Activated T-helper 17 cell treated with anti-CD3 and anti-CD28 coated beads, Interleukin-2, amount 50 U/mL, for 72 hours (primary cell): ENCODE data around the gene MDM1. TPM values are rescaled to one million over a fixed set of nuclear protein-coding genes. Genes with fewer than 3 reads are reported as not detected.

Experiments used
- ATAC-seq: fragments of 150-1000 bp; cut with Tn5 transposase; replicated peaks from 2 replicates; pipeline ENCODE4 v1.10.0; 2021; ENCODE audit warnings: mild to moderate bottlenecking, moderate library complexity
- H3K27ac Mint-ChIP-seq: one replicate; pipeline ENCODE4 v1.8.0; 2022; ENCODE audit warnings: mixed read lengths
- H3K27me3 Mint-ChIP-seq: one replicate; pipeline ENCODE4 v1.8.0; 2022; ENCODE audit warnings: mixed read lengths
- H3K36me3 Mint-ChIP-seq: one replicate; pipeline ENCODE4 v1.8.0; 2022; ENCODE audit warnings: low read depth, mild to moderate bottlenecking, mixed read lengths
- H3K4me1 Mint-ChIP-seq: one replicate; pipeline ENCODE4 v1.8.0; 2022; ENCODE audit warnings: mixed read lengths
- H3K4me3 Mint-ChIP-seq: one replicate; pipeline ENCODE4 v1.8.0; 2022; ENCODE audit warnings: mild to moderate bottlenecking, mixed read lengths
- H3K9me3 Mint-ChIP-seq: one replicate; pipeline ENCODE4 v1.8.0; 2022; ENCODE audit warnings: mixed read lengths
- total RNA-seq, 2 donors: library from RNA; stranded (reverse); gene quantifications; one replicate each; pipeline ENCODE4 v1.2.3, GENCODE V29; 2022

Gene MDM1
- total RNA-seq, 2 donors from 2014 or later, result 14.2 to 31.5 TPM

DNA sequence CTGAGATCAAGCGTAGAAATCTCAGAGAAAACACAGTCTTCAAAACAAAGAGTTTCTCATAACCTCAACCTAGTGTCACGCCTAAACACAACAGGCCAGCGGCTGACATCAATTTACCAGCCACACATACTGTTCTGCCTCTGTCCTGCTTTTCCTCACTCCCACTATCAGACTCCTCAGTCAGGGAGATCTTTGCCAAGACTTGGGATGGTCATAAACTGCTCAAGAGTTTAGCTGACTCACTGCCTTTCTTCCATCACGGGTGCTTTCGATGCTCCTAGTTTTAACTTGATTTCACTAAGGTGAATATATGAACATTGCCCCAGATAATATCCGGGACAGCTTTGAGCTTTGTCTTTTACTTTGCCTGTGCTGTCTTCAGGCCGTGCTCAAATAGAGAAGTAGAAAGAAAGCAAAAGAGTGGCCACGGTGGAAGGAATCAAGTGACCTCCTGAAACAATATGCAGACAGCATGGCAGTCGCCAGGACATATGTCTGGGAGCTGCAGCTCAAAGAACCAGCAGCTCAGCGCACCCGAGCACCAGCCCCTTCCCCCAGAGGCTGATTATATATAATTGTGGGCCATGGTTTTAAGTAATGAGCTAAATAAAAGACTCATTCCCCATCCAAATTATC, 12.1 kb downstream of the MDM1 start:
- no peak for ATAC-seq
- peaks cover 17% of the 10 kb centered on the region for H3K36me3 Mint-ChIP-seq

DNA sequence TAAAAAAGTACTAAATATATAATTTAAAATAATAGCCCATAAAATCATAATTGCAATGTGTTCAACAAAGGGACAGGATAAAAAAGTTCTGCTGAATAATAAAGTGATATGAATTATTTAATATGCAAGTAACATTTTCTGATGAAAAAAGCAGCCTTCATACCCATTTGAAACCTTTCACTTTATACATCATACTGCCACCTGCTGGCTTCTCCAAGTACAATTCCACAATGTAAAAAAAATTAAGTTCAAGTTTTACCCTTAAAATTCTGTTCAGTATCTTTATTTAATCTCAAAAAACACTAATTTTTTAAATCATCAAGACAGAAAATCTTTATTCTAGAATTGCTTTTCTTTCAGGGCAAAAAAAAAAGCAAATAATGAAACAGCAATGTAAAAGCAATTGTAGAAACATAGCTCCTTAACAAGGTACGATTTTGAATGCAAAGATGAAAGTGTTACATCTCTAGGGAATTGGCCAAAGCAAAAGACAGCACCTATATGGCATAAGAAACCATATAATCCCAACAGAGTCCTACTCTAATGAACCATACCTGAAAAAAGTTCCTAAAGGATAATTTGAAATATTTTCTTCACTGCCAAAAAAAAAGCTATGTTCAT, 15.0 kb downstream of the MDM1 start:
- H3K27ac Mint-ChIP-seq, result no peak overlapping the region
- H3K27me3 Mint-ChIP-seq, result no peaks in the 10 kb centered on the region
- no peak for ATAC-seq
- H3K4me1 Mint-ChIP-seq, result no peaks in the 10 kb centered on the region
- no peaks in the 10 kb centered on the region for H3K9me3 Mint-ChIP-seq
- H3K36me3 Mint-ChIP-seq, result peaks cover 18% of the 10 kb centered on the region
- H3K4me3 Mint-ChIP-seq, result no peak overlapping the region

More for the DNA sequence above, 12.1 kb downstream of the MDM1 start:
- no peaks in the 10 kb centered on the region for H3K9me3 Mint-ChIP-seq
- no peaks in the 10 kb centered on the region for H3K4me1 Mint-ChIP-seq
- no peak overlapping the region for H3K27ac Mint-ChIP-seq
- H3K4me3 Mint-ChIP-seq, result no peak overlapping the region
- H3K27me3 Mint-ChIP-seq, result no peaks in the 10 kb centered on the region

GRCh38 chr12:68310370-68310769, 21.8 kb downstream of the MDM1 start:
- ATAC-seq, result no peak
- H3K9me3 Mint-ChIP-seq, result peaks cover 6% of the 10 kb centered on the region
- H3K27ac Mint-ChIP-seq, result no peak overlapping the region
- no peak overlapping the region for H3K4me3 Mint-ChIP-seq
- peaks cover 39% of the 10 kb centered on the region for H3K36me3 Mint-ChIP-seq
- H3K4me1 Mint-ChIP-seq, result peaks cover 10% of the 10 kb centered on the region
- H3K27me3 Mint-ChIP-seq, result no peaks in the 10 kb centered on the region

DNA sequence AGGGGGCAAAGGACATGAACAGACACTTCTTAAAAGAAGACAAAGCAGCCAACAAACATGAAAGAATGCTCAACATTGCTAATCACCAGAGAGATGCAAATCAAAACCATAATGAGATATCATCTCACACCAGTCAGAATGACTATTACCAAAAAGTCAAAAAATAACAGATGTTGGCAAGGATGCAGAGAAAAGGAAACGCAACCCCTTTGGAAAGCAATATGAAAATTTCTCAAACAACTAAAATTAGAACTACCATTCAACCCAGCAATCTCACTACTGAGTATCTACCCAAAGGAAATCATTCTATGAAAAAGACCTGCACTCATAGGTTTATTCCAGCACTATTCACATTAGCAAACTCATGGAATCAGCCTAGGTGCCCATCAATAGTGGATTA, 25.6 kb downstream of the MDM1 start:
- peak; percentile 87 for ATAC-seq
- peaks cover 10% of the 10 kb centered on the region for H3K4me1 Mint-ChIP-seq
- peaks cover 65% of the 10 kb centered on the region for H3K36me3 Mint-ChIP-seq
- peaks cover 6% of the 10 kb centered on the region for H3K9me3 Mint-ChIP-seq
- H3K27me3 Mint-ChIP-seq, result no peaks in the 10 kb centered on the region
- peak overlapping the region; percentile 18 for H3K27ac Mint-ChIP-seq
- H3K4me3 Mint-ChIP-seq, result peak overlapping the region; percentile 24

DNA sequence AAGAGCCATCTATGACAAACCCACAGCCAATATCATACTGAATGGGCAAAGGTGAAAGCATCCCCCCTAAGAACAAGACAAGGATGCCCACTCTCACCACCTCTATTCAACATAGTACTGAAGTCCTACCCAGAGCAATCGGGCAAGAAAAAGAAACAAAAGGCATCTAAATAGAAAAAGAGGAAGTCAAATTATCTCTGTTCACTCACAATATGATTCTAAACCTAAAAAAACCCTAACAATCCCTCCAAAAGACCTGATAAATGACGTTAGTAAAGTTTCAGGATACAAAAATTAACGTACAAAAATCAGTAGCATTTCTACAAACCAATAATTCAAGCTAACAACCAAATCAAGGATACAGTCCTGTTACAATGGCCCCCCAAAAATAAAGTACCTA, 26.9 kb downstream of the MDM1 start:
- Mint-ChIP-seq H3K9me3 (peaks cover 6% of the 10 kb centered on the region), H3K4me3 (no peak overlapping the region), H3K27me3 (no peaks in the 10 kb centered on the region), H3K27ac (no peak overlapping the region), H3K4me1 (peaks cover 10% of the 10 kb centered on the region), H3K36me3 (peaks cover 78% of the 10 kb centered on the region)
- no peak for ATAC-seq

DNA sequence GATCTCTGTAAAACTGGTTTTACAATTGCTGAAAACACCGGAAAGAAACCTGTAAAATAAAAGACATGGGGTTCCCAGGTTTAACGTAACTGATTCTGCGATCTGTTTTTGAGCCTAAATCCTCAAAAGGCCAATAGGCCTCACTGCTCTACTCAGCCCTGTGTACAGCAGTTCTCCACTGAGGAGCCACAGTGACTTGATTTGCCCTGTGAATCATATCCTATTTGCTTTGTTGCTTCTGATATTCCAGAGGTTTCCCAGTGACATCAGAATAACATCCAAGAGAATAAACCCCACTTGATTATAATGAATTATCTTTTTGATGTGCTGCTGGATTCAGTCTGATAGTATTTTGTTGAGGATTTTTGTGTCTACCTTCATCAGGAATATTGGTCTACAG, 27.5 kb downstream of the MDM1 start:
- Mint-ChIP-seq H3K4me1 (peaks cover 10% of the 10 kb centered on the region), H3K27ac (no peak overlapping the region), H3K36me3 (peaks cover 84% of the 10 kb centered on the region), H3K9me3 (peaks cover 6% of the 10 kb centered on the region), H3K4me3 (no peak overlapping the region), H3K27me3 (no peaks in the 10 kb centered on the region)
- ATAC-seq, result no peak

DNA sequence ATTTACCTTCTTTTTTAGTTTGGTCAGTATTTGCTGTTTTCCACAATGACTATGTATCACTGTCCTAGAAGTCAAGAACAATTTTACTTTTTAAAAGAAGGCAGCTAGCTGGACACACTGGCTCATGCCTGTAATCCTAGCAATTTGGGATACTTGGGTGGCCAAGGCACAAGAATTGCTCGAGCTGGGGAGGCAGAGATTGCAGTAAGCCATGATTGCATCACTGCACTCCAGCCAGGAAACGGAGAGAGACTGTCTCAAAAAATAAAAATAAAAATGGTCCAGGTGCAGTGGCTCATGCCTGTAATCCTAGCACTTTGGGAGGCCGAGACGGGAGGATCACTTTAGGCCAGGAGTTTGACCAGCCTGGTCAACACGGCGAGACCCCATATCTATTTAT, 28.3 kb downstream of the MDM1 start:
- Mint-ChIP-seq H3K4me3 (no peak overlapping the region), H3K4me1 (peaks cover 7% of the 10 kb centered on the region), H3K27ac (no peak overlapping the region), H3K36me3 (peaks cover 86% of the 10 kb centered on the region), H3K27me3 (no peaks in the 10 kb centered on the region), H3K9me3 (peaks cover 3% of the 10 kb centered on the region)
- no peak for ATAC-seq

- no peak for ATAC-seq
- peaks cover 12% of the 10 kb centered on the region for H3K4me1 Mint-ChIP-seq
- H3K9me3 Mint-ChIP-seq, result no peaks in the 10 kb centered on the region
- no peaks in the 10 kb centered on the region for H3K27me3 Mint-ChIP-seq
- no peak overlapping the region for H3K27ac Mint-ChIP-seq
- H3K36me3 Mint-ChIP-seq, result peaks cover 77% of the 10 kb centered on the region
- H3K4me3 Mint-ChIP-seq, result no peak overlapping the region
Measured at GRCh38 chr12:68297929-68298328, 34.2 kb downstream of the MDM1 start.

- H3K4me3 Mint-ChIP-seq, result no peak overlapping the region
- H3K27me3 Mint-ChIP-seq, result no peaks in the 10 kb centered on the region
- ATAC-seq, result no peak
- H3K27ac Mint-ChIP-seq, result no peak overlapping the region
- peaks cover 40% of the 10 kb centered on the region for H3K36me3 Mint-ChIP-seq
- H3K4me1 Mint-ChIP-seq, result peaks cover 40% of the 10 kb centered on the region
- H3K9me3 Mint-ChIP-seq, result no peaks in the 10 kb centered on the region
Measured at GRCh38 chr12:68294251-68294650, 37.9 kb downstream of the MDM1 start.

DNA sequence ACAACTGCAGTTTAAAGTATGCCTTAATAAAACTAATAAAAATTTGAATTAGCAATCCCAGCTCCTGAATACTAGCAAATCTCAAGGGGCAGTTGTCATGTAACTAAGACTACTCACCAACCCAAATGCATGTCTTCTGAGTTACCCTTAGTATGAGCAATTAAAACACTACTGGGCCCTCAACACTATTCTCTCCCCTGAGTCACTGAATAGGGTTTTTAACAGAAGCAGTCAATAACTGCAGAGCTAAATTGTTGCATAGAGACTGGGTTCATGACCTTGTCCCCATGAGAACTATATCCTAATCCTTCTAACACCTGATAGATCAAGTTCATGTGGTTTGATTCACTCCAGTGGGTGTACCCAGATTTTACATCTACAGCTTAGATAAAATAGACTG, 38.8 kb downstream of the MDM1 start:
- Mint-ChIP-seq H3K4me1 (peaks cover 40% of the 10 kb centered on the region), H3K36me3 (peaks cover 31% of the 10 kb centered on the region)

GRCh38 chr12:68292151-68292943, 39.8 kb downstream of the MDM1 start:
- no peaks in the 10 kb centered on the region for H3K9me3 Mint-ChIP-seq
- H3K4me1 Mint-ChIP-seq, result peaks cover 39% of the 10 kb centered on the region
- peaks cover 29% of the 10 kb centered on the region for H3K36me3 Mint-ChIP-seq
- peak overlapping the region; percentile 61 for H3K4me3 Mint-ChIP-seq
- no peaks in the 10 kb centered on the region for H3K27me3 Mint-ChIP-seq
- ATAC-seq, result peak; percentile 53
- H3K27ac Mint-ChIP-seq, result peak overlapping the region; percentile 94

More for the DNA sequence above, 38.8 kb downstream of the MDM1 start:
- ATAC-seq, result peak; percentile 20
- H3K27me3 Mint-ChIP-seq, result no peaks in the 10 kb centered on the region
- no peaks in the 10 kb centered on the region for H3K9me3 Mint-ChIP-seq
- H3K27ac Mint-ChIP-seq, result peak overlapping the region; percentile 94
- H3K4me3 Mint-ChIP-seq, result peak overlapping the region; percentile 61

GRCh38 chr12:68291396-68292036, 40.6 kb downstream of the MDM1 start:
- Mint-ChIP-seq H3K36me3 (peaks cover 21% of the 10 kb centered on the region), H3K9me3 (no peaks in the 10 kb centered on the region), H3K4me1 (peaks cover 35% of the 10 kb centered on the region), H3K27ac (peak overlapping the region; percentile 94), H3K4me3 (peak overlapping the region; percentile 61), H3K27me3 (no peaks in the 10 kb centered on the region)
- peak; percentile 74 for ATAC-seq

DNA sequence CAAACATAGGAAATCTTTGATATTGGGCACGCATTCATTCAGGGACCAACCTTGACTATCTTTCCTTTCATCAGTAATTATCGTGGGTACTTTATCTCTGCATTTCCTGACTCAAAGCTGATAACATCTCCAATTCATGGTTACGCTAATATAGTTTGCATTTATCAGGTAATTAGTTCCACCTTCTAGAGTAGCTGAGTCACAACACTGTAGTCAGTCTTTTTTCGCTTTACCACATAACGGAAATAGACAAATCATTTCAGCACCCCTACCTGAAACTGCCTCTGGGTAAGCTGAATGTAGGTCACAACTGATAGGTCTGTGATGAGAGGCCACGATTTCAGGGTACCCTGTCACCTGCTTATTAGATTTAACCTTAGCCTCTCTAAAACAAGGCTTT, 42.0 kb downstream of the MDM1 start:
- Mint-ChIP-seq H3K27me3 (no peaks in the 10 kb centered on the region), H3K4me3 (peak overlapping the region; percentile 61)
- ATAC-seq, result peak; percentile 82

DNA sequence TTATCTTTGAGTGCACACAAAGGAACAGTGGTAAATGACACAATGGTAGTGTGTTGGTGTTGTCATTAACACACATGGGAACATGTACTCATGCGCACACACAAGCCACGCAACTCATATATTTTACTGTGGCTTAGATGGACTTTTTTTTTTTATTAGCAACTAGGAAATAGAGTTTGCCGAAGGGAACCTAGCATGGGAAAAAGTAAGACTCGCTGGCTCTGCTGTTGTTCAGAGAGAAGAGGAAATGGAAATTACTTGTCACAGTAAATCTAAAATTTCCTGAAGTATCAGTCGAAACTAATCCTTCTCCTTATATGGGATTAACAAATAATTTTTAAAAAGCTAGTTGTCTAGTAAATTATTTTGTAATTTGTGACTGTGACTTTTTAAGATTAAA, 45.1 kb downstream of the MDM1 start:
- Mint-ChIP-seq H3K27me3 (no peaks in the 10 kb centered on the region), H3K36me3 (no peaks in the 10 kb centered on the region), H3K9me3 (no peaks in the 10 kb centered on the region), H3K4me1 (peaks cover 23% of the 10 kb centered on the region), H3K27ac (no peak overlapping the region), H3K4me3 (no peak overlapping the region)
- no peak for ATAC-seq

More for the DNA sequence above, 42.0 kb downstream of the MDM1 start:
- Mint-ChIP-seq H3K9me3 (no peaks in the 10 kb centered on the region), H3K27ac (peak overlapping the region; percentile 94), H3K4me1 (peaks cover 35% of the 10 kb centered on the region), H3K36me3 (peaks cover 15% of the 10 kb centered on the region)
